IPS-NIHi11 (cell line): Measurements from ENCODE around the gene GDI1.

Experiments used
- DNase-seq: peaks from one replicate; pipeline ENCODE4 v3.0.0; 2012; ENCODE audit warnings: mixed read lengths, low spot score

Gene GDI1

DNA sequence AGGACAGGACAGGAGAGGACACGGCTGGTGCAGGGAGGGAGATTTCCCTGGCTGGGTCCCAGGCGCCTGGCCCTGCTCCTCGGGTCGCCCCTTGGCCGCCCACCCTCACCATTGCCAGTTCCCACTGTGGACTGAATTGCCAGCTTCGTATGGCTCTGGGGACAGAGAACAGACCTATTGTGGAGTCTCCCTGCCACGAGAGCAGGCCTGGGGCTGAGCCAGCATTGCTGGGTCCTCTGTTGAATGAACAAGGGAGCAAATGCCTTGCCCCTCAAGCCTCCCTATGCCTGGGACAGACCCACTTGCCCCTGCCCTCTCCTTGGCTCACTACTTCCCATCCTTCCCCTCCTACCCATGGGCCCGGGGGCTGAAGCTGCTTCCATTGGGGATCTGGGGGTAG lies 25.4 kb downstream of the GDI1 start:
- no peak for DNase-seq

- DNase-seq = no peak
Measured at GRCh38 chrX:154463611-154464220, 26.8 kb downstream of the GDI1 start.

GRCh38 chrX:154464806-154465365 lies 27.9 kb downstream of the GDI1 start:
- DNase-seq = no peak

DNA sequence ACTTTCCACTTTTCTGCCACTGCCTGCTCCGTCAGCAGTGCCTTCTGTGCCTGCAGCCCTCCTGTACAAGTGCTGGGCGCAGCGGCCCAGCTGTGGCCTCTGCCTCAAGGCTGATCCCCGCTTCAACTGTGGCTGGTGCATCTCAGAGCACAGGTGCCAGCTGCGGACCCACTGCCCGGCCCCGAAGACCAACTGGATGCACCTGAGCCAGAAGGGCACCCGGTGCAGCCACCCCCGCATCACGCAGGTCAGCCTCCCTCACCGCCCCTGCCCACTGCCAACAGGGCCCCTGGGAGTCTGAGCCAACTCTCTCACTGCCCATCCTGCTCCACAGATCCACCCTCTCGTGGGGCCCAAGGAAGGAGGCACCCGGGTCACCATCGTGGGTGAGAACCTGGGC lies 28.6 kb downstream of the GDI1 start:
- DNase-seq = no peak

GRCh38 chrX:154466036-154466435 lies 29.1 kb downstream of the GDI1 start:
- no peak for DNase-seq

- no peak for DNase-seq
Measured at GRCh38 chrX:154466907-154467306, 30.0 kb downstream of the GDI1 start.

- no peak for DNase-seq
Measured at GRCh38 chrX:154467556-154467955, 30.6 kb downstream of the GDI1 start.

GRCh38 chrX:154468217-154468616 lies 31.3 kb downstream of the GDI1 start:
- DNase-seq = no peak

DNA sequence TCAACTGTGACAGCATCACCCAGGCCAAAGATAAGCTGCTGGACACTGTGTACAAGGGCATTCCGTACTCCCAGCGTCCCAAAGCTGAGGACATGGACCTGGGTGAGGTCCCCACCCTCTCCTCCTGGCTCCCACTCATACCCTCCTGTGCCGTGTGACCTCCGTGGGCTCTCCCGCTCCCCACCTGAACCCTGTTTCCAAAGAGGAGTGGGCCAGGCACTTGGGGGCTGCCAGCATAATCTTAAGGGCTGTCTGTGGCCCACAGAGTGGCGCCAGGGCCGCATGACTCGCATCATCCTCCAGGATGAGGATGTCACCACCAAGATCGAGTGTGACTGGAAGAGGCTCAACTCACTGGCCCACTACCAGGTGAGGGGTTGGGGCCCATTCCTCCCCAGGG lies 32.2 kb downstream of the GDI1 start:
- no peak for DNase-seq

DNA sequence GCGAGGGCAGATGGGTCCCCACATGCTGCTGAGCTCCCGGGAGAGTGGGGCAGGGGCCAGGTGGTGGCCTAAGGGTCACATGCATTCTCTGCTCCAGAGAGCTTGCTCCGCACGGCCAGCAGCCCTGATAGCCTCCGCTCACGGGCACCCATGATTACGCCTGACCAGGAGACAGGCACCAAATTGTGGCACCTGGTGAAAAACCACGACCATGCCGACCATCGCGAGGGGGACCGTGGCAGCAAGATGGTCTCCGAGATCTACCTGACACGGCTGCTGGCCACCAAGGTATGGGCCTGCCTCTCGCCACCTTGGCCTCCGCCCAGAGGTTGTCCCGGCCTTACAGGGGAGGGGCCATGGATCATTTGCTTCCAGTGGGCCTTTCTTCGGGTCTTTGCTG lies 32.9 kb downstream of the GDI1 start:
- DNase-seq = no peak

DNA sequence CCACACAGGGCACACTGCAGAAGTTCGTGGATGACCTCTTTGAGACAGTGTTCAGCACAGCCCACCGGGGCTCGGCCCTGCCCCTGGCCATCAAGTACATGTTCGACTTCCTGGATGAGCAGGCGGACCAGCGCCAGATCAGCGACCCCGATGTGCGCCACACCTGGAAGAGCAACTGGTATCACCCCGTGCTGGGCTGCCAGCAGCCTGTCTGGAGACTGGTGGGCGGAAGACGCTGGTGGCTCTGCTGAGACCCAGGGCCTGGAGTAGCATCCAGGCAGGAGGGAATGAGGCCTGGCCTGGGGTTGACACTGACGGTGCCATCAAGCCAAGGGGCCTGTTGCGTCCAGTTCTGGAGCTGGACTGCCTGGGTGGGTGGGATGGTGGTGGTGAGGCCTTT lies 33.5 kb downstream of the GDI1 start:
- DNase-seq = no peak

DNA sequence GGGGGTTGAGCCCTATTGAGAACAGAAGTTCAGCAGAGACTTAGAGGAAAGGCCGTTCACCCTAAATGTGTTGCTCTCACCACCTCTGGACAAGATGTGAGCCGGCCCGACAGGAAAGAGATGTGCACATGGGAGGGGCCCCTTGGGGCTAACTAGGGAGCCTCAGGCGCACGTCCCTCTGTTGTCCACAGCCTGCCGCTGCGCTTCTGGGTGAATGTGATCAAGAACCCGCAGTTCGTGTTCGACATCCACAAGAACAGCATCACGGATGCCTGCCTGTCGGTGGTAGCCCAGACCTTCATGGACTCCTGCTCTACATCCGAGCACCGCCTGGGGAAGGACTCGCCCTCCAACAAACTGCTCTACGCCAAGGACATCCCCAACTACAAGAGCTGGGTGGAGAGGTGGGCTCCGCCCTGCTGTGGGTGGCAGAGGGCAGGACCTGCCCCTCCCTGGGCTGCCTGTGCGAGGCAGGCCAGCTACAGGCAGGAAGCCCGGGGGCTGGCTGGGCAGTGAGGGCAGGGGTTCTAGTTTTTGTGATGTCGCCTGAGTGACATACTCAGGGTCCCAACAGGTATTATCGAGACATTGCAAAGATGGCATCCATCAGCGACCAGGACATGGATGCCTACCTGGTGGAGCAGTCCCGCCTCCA lies 34.1 kb downstream of the GDI1 start:
- no peak for DNase-seq

- no peak for DNase-seq
Measured at GRCh38 chrX:154471839-154472684, 35.1 kb downstream of the GDI1 start.

- no peak for DNase-seq
Measured at GRCh38 chrX:154472685-154473632, 36.0 kb downstream of the GDI1 start.

GRCh38 chrX:154473683-154474082 lies 36.7 kb downstream of the GDI1 start:
- no peak for DNase-seq

DNA sequence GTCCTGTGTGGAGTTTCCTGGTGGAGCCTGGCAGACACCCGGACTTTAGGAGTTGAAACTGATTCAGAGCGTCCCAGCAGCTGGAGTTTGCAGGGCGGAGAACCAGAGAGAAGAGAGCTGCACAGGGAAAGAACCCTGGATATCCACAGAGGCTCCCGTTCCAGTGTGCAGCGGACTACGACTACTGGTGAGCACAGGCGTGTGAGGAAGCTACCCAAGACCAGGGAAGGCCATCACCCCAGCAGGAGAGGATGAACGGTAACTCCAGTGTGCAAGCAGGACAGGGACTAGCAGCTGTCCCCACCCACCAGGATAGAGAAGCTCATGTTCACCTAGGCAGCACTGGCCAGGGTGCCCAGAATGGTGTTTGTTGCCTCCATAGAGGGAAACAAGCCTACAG lies 39.9 kb downstream of the GDI1 start:
- no peak for DNase-seq

DNA sequence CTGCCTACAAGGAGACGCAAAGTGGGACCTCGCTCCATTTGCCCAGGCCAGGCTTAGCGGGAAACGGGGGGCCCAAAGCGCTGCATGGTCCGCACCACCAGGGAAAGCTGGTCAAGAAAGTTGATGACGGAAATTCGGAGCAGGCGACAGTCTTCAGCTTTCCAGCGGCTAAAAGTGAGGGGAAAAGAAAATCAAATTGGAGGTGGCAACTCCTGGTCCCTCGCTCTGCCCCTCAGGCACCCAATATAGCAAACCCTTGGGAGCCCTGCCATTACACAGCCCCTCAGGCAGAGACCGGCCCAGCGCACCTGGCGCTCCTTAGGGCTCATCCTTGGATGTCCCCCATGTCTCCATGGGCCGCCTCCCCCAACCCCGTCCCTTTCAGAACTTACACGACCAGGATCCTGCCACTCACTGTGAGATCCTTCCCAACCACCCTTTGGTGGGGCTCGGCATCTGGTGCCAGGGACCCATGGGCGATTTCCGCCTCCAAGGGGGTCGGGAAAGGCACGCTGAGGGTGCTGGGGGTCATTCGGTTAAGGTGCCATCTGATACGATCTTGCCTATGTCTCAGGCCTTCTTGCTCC lies 41.0 kb downstream of the GDI1 start:
- DNase-seq = no peak

GRCh38 chrX:154478728-154479622 lies 42.0 kb downstream of the GDI1 start, which contains the start of gene LAGE3:
Gene LAGE3 (minus strand): TSS chrX:154479281. CDS start chrX:154478915, 366 bp downstream.
- DNase-seq = peak; percentile 89

- DNase-seq = no peak
Measured at GRCh38 chrX:154481195-154481594, 44.2 kb downstream of the GDI1 start.

GRCh38 chrX:154481911-154482601 lies 45.1 kb downstream of the GDI1 start:
- no peak for DNase-seq
